ENCODE measurements around the gene PHOSPHO1. TPM values are rescaled to one million over a fixed set of nuclear protein-coding genes. Genes with fewer than 3 reads are reported as not detected.

PHOSPHO1 gene
- total and polyA plus RNA-seq, 2 of the 13 experiments (the other 11 are each of a cell fraction or from before 2014, with no cell fraction given): not detected

DNA sequence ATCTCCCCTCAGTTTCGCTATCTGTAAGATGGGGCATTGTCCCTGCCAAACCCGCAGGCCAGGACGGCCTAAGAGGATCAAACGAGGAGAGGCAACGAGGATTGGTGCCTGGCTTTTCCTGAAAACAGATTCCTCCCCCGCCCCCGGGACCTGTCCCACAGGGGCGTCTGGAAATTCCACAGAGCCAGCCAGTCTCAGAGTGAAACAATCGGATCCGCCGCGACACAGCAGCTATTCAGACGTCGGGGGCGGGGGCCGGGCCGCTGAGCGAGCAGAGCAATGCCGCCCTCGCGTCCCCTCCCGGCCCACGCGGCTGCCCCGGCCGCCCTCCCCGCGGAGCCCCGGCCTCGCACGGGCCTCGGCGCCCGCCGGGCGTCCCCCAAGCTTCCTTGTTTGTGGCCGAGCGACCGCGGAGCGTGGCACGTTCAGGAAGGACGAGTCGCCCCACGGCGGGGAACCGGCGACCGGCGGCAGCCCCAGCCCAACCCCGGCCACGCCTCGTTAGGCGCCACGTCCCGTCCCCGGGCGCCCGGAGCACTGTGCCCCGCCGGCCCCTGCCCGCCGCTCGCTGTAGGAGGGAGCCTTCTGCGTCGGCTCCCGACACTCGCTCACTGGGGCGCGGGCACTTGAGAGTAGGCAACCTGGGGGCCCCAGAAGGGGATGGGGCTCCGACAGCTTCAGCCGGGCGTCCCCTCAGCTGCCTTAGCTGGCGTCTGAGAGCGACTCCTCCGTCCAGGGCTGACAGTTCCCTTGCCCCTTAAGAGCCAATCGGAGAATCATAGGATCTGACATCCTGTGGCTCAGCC lies 29.6 kb upstream of the PHOSPHO1 start (continued):
- TF ChIP-seq, protein P1, sequence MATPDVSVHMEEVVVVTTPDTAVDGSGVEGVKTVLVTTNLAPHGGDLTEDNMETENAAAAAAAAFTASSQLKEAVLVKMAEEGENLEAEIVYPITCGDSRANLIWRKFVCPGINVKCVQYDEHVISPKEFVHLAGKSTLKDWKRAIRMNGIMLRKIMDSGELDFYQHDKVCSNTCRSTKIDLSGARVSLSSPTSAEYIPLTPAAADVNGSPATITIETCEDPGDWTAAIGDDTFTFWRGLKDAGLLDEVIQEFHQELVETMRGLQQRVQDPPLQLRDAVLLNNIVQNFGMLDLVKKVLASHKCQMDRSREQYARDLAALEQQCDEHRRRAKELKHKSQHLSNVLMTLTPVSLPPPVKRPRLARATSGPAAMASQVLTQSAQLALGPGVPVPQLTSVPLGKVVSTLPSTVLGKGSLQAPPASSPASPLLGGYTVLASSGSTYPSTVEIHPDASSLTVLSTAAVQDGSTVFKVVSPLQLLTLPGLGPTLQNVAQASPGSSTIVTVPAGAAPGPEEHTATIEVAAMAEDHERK (CRISPR knock-in tag; IDR thresholded peaks at IDR 0.05; ENCODE audit: low read depth): no peak
- TF ChIP-seq, protein P2, sequence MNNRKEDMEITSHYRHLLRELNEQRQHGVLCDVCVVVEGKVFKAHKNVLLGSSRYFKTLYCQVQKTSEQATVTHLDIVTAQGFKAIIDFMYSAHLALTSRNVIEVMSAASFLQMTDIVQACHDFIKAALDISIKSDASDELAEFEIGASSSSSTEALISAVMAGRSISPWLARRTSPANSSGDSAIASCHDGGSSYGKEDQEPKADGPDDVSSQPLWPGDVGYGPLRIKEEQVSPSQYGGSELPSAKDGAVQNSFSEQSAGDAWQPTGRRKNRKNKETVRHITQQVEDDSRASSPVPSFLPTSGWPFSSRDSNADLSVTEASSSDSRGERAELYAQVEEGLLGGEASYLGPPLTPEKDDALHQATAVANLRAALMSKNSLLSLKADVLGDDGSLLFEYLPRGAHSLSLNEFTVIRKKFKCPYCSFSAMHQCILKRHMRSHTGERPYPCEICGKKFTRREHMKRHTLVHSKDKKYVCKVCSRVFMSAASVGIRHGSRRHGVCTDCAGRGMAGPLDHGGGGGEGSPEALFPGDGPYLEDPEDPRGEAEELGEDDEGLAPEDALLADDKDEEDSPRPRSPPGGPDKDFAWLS (CRISPR knock-in tag; IDR thresholded peaks at IDR 0.05; ENCODE audit: borderline replicate concordance): no peak
- TF ChIP-seq TP53 (CRISPR knock-in tag; conservative IDR thresholded peaks at IDR 0.05) (no peak), GFI1 (CRISPR knock-in tag; IDR thresholded peaks at IDR 0.05; ENCODE audit: borderline replicate concordance) (0 out of 2 replicates have a peak, but pooled peaks have one; percentile 29), ARID4A (CRISPR knock-in tag; IDR thresholded peaks at IDR 0.05; ENCODE audit: borderline replicate concordance) (no peak; the same call in 1 of the 2 replicates), TBL1XR1 (IDR thresholded peaks at IDR 0.05; ENCODE audit: borderline replicate concordance, low read length, partially characterized antibody) (no peak), ZFY (CRISPR knock-in tag; IDR thresholded peaks at IDR 0.05) (0 out of 2 replicates have a peak, but pooled peaks have one; percentile 29), NR2F6 (IDR thresholded peaks at IDR 0.05) (no peak), NR2F6 (CRISPR knock-in tag; IDR thresholded peaks at IDR 0.05) (no peak), RBAK (CRISPR knock-in tag; IDR thresholded peaks at IDR 0.05) (no peak), PCBP2 (optimal IDR thresholded peaks at IDR 0.05; ENCODE audit: low read depth, low read length, poor library complexity, severe bottlenecking) (no peak), ZBTB7B (CRISPR knock-in tag; IDR thresholded peaks at IDR 0.05) (no peak)
- TF ChIP-seq, protein P3, sequence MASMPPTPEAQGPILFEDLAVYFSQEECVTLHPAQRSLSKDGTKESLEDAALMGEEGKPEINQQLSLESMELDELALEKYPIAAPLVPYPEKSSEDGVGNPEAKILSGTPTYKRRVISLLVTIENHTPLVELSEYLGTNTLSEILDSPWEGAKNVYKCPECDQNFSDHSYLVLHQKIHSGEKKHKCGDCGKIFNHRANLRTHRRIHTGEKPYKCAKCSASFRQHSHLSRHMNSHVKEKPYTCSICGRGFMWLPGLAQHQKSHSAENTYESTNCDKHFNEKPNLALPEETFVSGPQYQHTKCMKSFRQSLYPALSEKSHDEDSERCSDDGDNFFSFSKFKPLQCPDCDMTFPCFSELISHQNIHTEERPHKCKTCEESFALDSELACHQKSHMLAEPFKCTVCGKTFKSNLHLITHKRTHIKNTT (CRISPR knock-in tag; IDR thresholded peaks at IDR 0.05): no peak
- TF ChIP-seq, protein P4, sequence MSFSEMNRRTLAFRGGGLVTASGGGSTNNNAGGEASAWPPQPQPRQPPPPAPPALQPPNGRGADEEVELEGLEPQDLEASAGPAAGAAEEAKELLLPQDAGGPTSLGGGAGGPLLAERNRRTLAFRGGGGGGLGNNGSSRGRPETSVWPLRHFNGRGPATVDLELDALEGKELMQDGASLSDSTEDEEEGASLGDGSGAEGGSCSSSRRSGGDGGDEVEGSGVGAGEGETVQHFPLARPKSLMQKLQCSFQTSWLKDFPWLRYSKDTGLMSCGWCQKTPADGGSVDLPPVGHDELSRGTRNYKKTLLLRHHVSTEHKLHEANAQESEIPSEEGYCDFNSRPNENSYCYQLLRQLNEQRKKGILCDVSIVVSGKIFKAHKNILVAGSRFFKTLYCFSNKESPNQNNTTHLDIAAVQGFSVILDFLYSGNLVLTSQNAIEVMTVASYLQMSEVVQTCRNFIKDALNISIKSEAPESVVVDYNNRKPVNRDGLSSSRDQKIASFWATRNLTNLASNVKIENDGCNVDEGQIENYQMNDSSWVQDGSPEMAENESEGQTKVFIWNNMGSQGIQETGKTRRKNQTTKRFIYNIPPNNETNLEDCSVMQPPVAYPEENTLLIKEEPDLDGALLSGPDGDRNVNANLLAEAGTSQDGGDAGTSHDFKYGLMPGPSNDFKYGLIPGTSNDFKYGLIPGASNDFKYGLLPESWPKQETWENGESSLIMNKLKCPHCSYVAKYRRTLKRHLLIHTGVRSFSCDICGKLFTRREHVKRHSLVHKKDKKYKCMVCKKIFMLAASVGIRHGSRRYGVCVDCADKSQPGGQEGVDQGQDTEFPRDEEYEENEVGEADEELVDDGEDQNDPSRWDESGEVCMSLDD (CRISPR knock-in tag; IDR thresholded peaks at IDR 0.05; ENCODE audit: borderline replicate concordance): no peak
- TF ChIP-seq, protein P5, sequence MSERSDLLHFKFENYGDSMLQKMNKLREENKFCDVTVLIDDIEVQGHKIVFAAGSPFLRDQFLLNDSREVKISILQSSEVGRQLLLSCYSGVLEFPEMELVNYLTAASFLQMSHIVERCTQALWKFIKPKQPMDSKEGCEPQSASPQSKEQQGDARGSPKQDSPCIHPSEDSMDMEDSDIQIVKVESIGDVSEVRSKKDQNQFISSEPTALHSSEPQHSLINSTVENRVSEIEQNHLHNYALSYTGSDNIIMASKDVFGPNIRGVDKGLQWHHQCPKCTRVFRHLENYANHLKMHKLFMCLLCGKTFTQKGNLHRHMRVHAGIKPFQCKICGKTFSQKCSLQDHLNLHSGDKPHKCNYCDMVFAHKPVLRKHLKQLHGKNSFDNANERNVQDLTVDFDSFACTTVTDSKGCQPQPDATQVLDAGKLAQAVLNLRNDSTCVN (CRISPR knock-in tag; IDR thresholded peaks at IDR 0.05; ENCODE audit: borderline replicate concordance): no peak
